OCI-M2 (cell line): Measurements from ENCODE around the gene MDH2.
"Not testable (repeated sequence)": the region's sequence is repeated elsewhere in the genome, so short reads cannot be mapped to it uniquely, and the experiment has no call there.

ENCODE experiments used
- DNase-seq: peaks from one replicate; lab custom pipeline; 2025; ENCODE audit not compliant: unreplicated experiment; lab: John Stamatoyannopoulos, UW

Gene MDH2, protein sequence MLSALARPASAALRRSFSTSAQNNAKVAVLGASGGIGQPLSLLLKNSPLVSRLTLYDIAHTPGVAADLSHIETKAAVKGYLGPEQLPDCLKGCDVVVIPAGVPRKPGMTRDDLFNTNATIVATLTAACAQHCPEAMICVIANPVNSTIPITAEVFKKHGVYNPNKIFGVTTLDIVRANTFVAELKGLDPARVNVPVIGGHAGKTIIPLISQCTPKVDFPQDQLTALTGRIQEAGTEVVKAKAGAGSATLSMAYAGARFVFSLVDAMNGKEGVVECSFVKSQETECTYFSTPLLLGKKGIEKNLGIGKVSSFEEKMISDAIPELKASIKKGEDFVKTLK

DNA sequence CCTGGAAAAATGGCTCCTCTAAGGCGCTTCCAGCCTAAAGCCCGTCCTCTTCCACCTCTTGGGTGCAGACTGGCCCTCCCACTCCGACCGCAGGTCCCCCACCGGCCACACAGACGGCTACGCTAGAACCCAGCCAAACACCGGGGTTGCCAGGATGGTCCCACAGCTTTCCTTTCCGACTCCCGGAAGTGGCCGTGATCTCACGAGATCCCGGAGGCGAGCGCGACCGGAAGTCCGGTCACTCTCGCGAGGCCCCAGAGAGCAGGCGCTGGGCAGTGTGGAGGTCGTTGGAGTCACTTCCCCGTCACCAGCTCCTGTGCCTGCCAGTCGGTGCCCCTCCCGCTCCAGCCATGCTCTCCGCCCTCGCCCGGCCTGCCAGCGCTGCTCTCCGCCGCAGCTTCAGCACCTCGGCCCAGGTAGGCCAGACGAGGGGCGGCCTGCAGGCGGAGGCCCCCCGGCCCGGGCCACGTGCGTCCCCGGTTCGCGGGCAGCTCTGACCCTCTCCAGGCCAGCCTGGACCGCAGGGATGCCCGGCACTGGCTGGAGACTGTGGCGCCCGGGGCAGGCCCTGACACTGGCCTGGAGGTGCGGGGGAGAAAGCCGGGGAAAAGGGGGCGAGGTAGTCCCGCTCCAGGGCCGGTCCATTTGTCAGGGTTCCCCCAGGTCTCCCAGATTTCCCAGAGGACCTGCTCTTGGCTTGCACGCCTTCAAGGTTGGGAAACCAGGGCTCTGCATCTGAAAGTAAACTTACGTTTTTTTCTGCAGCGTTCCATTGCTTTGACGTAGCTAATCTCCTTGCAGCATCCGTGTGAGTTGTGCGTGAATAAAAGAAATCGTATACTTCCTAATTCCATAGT, at the start of gene MDH2, which contains the start of gene STYXL1:
Gene MDH2 (plus strand): TSS at position 296 of the 857 bp plus-strand sequence. CDS start 55 bp downstream, at position 351.
Gene STYXL1 (minus strand): TSS at position 190 of the 857 bp plus-strand sequence. CDS start 17,477 bp downstream, outside the sequence.
- peak; percentile 47 for DNase-seq

DNA sequence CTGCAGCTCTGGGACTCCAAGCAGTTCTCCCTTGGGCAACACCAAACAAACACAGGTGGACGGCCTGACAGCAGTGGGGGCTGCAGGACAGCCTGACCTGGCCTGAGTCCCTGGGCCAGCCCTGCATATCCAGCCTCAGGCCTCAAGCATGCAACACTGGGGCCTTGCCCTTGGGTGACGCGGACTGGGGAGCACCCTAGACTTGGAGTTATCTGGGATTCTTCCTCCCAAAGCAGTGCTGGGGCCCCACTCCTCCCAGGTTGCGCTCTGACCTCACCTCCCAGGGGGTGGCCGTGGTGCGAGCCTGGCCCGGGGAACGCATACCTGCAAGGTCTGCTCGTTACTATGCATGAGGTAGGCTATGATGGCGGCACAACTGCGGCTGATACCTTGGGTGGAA, 47.3 kb upstream of the MDH2 start:
- no peak for DNase-seq

DNA sequence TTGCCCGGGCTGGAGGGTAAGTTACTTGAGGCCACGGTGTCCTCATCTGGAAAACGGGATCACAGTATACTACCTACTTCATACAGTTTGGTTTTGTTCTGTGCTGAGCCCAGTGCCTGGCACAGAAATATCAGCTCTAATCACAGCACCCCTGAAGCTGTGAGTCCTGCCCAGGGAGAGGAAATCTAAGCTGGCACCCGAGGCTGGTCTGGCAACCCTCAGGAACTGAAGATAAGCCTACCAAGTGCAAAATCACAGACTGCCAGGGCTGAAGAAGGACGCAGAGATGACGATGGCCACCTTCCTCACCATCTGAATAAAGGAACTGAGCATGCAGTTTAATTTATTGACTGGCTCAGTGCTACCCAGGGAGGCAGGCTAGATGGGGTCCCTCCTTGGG, 45.8 kb upstream of the MDH2 start:
- no peak for DNase-seq

DNA sequence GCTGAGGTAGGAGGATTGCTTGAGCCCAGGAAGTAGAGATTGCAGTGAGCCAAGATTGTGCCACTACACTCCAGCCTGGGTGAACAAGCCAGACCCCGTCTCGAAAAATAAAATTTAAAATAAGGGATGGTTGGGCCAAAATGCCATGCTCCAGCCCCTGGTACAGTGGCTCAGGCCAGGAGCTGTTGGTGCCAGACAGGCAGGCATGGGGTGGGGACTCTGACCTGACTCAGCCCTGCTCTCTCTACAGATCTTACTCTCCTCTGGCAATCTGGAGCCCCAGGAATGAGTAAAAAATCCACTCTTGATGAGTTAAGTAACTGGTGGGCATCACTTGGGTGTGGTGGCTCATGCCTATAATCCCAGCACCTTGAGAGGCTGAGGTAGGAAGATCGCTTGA, 45.1 kb upstream of the MDH2 start:
- DNase-seq = no peak

DNA sequence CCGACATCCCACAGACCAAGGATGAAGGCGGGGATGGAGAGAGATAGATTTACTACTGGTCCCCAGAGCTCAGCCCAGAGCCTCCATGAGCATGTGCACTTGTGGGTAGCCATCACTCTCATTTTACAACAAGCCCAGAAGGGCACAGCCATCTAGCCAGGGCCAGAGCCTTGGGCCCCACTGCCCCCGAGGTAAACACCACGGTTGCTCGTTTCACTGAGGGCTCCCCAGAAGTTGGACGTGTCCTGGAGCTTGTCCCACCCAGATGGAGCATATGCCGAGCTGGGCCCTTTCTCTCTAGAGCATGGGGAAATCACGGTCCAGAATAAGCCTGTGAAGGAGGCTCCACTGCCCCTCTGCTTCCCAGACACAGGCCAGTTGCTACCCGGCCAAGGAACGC, 44.6 kb upstream of the MDH2 start:
- DNase-seq = no peak

DNA sequence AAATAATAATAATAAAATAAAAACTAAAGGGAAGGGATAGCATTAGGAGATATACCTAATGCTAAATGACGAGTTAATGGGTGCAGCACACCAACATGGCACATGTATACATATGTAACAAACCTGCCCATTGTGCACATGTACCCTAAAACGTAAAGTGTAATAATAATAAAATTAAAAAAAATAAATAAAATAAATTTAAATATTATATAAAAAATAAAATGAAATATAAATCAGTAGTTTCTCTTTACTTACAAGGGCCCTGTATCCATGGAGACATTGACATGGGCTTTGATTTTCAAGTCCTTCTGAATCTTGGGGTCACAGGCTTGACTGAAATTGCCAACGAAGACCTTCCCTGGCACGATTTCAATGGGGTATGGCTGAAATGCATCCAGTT, 42.9 kb upstream of the MDH2 start:
- DNase-seq = not testable (repeated sequence)

DNA sequence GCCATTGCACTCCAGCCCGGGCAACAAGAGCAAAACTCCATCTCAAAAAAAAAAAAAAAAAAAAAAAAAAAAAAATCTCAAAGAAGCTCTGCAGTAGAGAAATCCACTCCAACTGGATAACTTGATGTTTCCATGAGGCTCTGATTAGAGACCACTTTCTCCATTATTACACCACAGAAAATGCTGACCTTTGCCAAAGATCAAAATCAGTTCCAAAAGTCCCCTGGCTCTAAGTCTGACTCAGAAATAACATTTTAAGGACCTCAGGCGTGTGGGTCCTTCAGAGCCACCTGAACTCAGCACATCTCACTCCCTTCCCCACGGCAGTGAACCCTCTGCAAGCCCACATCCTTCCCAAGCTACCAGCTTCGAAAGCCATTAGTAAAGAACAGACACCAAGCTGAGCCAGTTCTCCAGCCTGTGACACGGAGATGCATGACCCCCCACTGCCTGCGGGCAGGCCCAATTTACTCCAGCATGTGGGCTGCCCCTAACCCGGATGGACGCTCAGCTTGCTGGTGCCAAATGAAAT, 39.7 kb upstream of the MDH2 start:
- DNase-seq = no peak

DNA sequence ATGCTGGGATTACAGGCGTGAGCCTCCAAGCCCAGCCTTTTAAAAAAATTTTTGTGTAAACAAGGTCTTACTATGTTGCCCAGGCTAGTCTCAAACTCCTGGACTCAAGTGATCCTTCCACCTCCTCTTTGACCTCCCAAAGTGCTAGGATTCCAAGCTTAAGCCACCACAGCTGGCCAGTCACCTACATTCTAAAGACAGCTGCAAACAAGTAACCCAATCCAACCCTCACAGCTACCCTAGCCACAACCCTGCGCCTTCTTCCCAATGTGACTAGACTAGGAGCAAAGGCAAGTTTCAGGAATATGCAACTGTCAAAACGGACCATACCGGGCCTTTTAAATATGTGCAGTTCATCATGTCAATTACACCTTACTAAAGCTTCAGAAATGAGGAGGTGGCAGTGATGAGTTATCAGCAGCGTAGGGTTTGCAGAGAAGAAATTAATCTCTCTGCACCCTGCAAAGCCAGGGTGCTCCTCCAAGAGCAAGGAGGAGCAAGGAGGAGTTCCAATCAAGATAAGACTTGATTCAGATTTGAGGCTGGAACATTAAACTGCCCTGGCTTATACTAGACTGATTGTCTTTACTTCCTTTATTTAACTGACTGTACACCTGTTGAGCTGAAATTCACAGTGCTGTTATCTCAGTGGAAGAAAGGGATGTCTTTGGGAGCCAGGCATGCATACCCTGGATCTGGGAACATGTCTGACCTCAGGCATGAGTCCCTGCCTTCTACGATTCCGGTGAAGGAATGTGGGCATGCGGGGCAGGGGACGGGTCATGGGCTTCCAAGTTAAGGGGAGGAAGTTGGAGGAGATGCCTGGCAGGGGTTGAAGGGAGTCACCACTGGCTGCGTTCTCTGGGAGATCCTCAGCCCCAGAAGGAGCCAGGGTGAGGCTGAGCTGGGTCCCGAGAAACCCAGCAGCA, 38.0 kb upstream of the MDH2 start:
- DNase-seq = no peak

DNA sequence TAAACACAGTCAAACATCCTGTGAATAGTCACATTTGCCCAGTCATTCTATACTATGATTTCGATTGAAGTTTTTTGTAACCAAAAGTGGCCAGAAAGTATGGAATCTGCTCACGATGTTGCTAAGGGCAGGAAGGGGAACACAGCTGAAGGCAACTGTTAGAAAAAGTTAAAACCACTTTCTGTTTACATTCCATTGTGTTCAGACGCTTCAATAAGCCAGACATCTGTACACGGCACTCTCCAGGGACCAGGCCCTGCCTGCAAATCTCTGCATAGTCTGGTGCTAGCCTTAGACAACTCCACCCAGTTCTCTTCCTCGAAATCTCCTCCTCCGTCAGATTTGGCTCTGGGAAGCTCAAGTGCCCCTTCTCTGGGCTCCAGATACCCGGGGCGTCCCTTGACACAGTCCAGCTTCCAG, 36.5 kb upstream of the MDH2 start:
- no peak for DNase-seq

DNA sequence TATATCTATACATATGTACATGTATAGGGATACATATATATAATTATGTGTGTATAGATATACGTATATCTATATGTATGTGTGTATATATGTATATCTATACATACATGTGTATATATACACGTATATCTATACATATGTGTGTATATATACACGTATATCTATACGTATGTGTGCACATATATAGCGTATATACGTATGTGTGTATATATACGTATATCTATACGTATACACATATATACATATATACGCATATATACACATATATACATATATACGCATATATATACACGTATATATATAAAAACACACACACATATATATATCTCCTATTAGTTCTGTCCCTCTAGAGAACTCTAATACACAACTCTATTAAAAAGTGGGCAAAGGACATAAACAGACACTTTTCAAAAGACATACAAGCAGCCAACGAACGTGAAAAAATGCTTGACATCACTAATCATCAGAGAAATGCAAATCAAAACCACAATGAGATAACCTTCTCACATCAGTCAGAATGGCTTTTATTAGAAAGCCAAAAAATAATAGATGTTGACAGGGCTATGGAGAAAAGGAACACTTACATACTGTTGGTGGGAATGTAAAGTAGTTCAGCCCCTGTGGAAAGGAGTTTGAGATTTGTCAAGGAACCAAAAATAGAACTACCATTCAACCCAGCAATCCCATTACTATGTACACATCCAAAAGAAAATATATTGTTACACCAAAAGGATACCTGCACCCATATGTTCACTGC, 31.5 kb upstream of the MDH2 start:
- DNase-seq = no peak

DNA sequence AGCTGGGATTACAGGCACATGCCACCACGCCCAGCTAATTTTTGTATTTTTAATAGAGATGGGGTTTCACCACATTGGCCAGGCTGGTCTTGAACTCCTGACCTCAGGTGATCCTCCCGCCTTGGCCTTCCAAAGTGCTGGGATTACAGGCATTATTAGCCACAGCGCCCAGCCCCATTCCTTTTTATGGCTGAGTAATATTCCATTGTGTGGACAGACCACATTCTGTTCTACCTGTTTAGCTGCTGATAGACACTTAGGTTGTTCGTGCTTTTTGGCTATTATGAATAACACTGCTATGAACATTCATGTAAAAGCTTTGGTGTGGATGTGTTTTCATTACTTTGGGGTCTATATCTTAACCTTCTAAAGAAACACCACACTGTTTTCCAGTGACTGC, 29.4 kb upstream of the MDH2 start:
- DNase-seq = not testable (repeated sequence)

DNA sequence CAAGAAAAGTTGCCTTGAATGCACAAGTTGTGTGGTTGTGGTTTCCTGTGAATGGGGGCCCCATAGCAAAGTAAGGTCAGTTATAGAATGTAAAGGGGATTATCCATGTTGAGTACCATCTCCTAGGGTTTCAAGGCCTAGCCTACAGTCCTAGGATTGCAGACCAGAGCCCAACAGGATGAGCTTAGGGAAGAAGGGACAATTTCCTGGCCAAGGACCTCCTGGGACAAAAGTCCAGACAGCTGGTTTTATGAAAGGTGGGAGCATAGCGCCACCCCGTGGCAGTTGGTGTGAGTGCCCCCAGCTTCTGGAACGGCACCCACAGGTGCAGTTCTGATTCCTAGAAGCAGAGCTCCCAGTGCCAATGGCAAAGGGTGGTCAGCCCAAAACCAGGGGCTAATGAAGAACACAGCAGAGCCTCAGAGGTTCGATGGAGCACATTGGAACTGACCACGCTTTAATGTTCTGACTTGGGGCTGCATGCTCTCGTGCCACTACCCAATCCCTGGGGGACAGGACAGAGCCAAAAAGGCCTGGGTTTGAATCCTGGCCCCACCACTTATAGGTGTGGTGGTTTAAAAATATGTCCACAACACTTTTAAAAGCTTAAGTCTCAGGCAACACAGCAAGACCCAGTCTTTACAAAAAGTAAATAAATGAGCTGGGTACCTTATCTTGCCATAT, 27.7 kb upstream of the MDH2 start:
- DNase-seq = no peak

DNA sequence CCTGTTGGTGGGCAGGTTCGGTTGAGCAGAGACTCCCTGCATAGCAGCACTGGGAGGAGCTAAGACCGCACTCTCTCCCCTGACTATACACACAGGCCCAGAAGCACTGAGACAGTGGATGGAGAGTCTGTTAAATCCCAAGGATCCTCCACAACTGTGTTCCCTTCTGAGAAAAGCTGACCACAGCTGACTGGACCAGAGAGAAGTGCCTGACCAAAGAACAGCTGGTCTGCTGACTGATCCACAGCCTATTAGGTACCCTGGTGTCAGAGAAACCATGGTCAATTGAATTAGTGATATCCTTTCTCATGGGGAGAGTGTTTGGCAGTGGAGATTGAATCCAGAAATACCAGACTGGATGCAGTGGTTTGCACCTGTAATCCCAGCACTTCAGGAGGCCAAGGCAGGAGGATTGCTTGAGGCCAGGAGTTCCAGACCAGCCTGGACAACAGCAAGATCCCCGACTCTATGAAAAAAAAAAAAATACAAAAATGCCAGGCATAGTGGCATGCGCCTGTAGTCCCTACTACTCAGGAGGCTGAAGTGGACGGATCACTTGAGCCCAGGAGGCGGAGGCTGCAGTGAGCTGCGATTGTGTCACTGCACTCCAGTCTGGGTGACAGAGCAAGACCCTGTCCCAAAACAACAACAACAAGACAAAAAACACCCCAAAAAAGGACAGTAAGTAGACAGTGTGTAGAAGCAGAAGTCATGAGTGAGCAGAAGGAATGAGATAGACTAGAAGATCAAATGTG, 25.7 kb upstream of the MDH2 start:
- no peak for DNase-seq

DNA sequence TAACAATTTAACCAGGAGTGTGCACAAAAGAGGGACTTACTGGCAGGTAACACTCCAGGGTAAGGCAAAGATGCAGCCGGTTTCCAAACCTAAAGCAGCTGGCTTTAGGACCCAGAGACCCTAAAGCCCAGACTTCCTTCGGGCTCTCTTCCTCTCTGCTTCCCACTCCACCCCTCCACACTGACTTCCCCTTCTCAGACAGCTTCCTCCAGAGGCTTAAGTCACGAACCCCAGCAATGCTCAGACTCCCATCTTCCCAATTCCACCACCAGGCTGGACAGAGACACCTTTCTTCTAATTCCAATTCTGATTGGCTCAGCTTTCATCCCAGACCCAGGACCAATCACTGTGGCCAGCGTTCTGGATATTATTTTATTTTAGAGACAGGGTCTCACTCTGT, 24.9 kb upstream of the MDH2 start:
- no peak for DNase-seq

DNA sequence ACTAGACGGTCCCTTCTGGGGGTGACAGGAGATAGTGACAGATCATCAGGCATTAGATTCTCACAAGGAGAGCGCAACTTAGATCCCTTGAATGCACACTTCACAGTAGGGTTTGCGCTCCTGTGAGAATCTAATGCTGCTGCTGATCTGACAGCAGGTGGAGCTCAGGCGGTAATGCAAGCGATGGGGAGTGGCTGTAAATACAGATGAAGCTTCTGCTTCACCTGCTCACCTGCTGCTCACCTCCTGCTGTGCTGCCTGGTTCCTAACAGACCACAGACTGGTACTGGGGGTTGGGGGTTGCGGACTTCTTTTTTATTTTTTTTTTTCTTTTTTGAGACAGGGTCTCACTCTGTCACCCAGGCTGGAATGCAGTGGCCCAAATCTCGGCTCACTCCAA, 18.2 kb upstream of the MDH2 start:
- not testable (repeated sequence) for DNase-seq

DNA sequence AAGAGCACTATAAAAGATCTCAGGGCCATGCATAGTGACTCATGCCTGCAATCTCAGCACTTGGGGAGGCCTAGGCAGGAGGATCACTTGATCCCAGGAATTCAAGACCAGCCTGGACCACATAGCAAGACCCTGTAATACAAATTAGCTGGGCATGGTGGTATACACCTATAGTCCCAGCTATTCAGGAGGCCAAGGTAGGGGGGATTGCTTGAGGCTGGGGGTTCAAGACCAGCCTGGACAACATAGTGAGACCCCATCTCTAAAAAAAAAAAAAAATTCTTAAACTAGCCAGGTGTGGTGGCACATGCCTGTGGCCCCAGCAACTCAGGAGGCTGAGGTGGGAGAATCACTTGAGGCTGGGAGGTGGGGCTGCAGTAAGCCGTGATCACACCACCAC, 15.9 kb upstream of the MDH2 start:
- DNase-seq = no peak

DNA sequence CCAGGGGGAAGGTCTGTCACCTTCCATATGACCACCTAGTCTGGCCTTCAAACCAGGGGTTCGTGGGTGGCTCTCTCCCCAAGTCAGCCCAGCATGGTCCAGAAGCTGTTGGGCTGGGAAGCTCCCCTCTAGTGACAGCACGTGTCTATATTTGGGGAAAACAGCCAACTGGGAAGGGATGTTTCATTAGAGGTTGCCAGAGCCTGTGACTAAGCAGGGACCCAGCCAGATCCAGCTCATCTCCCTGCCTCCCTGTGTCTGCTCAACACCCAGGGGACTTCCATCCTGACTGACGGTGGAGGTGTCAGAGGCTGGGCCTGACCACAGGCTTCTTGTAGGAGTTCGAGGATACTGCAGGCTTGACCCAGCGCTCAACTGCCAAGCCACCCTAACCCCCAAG, 10.6 kb upstream of the MDH2 start:
- DNase-seq = no peak

DNA sequence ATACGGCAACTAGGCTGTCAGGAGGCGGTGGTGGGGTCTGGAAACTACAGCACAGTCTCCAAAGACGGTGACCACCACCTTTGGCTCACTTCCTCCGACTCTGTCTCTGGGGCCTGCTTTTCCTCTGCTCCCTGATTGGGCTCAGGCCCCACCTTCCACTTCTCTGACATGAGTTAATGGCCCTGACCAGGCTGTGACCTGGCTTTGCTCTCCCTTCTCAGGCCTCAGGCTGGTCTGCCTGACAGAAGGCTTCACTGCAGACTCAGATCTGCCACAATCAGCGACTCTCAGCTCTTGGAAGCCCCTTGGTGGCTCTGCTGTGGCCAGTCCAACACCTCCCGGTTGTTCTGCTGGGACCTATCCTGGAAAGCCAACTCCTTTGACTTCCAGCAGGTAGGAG, 7.8 kb upstream of the MDH2 start:
- DNase-seq = no peak

DNA sequence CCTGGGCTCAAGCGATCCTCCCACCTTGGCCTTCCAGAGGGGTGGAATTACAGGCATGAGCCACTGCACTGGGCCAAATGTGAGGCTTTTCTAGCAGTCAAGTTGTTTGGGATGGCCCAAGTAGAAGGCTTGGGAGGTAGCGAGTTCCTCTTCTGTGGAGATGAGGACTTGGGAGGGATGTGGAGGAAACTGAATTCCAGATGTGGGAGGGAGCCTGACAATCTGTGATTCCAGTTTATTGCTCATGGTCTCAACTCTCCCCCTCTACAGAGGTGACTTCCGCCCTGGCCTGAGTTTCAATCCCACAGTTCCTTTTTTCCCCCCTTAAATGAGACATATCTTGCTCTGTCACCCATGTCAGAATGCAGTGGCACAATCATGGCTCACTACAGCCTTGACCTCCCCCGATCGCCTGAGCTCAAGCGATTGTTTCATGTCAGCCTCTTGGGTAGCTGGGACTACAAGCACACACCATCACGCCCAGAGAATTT, 3.5 kb upstream of the MDH2 start:
- no peak for DNase-seq
